22Rv1 (cell line): ENCODE results near the gene LPA.
"Not testable (repeated sequence)": the region's sequence is repeated elsewhere in the genome, so short reads cannot be mapped to it uniquely, and the experiment has no call there.

Source experiments
- H3K27ac ChIP-seq: fragments of 450-650 bp; 2 replicates; pipeline ENCODE4 v1.5.1; 2017
- ZFX ChIP-seq: fragments of 450-650 bp; IDR thresholded peaks from 2 replicates; pipeline ENCODE4 v1.6.1; 2017; ENCODE audit warnings: antibody characterized with exemption, borderline replicate concordance
- TF ChIP-seq, protein P1 (sequence below): fragments of 450-650 bp; IDR thresholded peaks from 2 replicates; pipeline ENCODE4 v1.5.1; 2017; ENCODE audit warnings: mild to moderate bottlenecking

The LPA gene

GRCh38 chr6:160667639-160668481, 3.8 kb upstream of the LPA start:
- TF ChIP-seq, protein P1, sequence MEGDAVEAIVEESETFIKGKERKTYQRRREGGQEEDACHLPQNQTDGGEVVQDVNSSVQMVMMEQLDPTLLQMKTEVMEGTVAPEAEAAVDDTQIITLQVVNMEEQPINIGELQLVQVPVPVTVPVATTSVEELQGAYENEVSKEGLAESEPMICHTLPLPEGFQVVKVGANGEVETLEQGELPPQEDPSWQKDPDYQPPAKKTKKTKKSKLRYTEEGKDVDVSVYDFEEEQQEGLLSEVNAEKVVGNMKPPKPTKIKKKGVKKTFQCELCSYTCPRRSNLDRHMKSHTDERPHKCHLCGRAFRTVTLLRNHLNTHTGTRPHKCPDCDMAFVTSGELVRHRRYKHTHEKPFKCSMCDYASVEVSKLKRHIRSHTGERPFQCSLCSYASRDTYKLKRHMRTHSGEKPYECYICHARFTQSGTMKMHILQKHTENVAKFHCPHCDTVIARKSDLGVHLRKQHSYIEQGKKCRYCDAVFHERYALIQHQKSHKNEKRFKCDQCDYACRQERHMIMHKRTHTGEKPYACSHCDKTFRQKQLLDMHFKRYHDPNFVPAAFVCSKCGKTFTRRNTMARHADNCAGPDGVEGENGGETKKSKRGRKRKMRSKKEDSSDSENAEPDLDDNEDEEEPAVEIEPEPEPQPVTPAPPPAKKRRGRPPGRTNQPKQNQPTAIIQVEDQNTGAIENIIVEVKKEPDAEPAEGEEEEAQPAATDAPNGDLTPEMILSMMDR = peak; percentile 78
- no peak for TF ChIP-seq ZFX
- H3K27ac ChIP-seq = no peak overlapping the region

- TF ChIP-seq ZFX = no peak
- TF ChIP-seq, protein P1 = no peak
- no peak overlapping the region for H3K27ac ChIP-seq
These were observed 1.2 kb downstream of the LPA start for GRCh38 chr6:160662842-160663241.

DNA sequence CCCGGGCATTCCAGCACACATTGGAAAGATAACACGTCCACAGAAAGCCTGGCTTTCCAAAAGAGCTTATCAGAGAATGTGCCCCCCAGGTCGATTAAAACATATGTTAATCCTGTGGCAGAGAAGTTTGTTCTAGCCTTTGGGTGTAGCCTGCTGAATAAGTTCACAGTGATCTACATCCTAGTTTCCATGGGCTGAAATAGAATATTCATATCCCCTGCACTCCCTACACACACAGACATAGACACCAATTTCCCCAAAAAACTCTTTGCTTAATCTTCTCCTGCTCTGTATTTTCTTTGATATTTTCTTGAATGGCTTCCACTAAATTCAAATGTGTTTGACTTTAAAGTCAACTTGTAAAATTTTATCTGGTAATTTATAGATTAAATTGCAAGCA, 1.6 kb downstream of the LPA start:
- TF ChIP-seq ZFX = no peak
- H3K27ac ChIP-seq = no peak overlapping the region

DNA sequence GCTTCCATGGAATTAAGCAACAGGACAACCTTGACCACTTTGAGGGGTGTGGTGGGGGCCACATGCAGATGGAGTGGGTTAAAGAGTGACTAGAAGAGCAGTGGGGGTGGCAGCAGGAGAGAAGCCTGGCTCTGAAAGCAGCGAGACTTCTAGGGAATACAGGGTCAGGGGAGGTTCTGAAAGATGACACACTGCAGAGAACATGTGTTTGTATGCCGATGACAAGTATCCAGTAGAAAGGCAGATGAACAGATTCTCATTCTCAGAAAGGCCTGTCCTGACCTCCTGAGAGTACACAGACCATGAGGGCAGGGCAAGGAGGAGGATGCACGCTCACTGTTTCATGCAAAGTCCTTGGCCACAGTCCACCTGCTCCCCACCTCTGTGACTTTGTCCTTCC, 2.9 kb downstream of the LPA start:
- H3K27ac ChIP-seq = no peak overlapping the region
- TF ChIP-seq, protein P1 = no peak
- TF ChIP-seq ZFX = no peak

GRCh38 chr6:160659562-160659961, 4.5 kb downstream of the LPA start:
- no peak for TF ChIP-seq ZFX
- TF ChIP-seq, protein P1 = no peak

DNA sequence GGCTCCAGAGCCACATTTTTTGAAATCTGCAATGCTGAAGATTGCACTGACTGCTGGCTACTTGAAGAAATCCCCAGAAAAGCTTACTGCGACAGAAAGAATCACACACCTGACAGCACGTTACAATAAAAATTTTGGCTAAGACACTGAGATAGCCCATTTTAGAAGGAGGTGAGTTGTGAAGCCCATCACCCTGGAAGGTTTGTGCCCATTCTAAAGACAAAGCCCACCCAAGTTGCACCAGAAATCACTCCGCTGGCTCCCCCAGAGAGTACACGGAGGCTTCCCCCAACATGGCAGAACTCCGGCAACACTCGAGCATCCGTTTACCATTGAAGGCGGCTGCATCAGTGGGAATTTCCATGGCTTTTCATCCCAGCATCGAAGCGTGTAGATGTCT, 29.4 kb downstream of the LPA start:
- H3K27ac ChIP-seq = no peak overlapping the region
- no peak for TF ChIP-seq ZFX
- TF ChIP-seq, protein P1 = no peak

More at GRCh38 chr6:160659562-160659961, 4.5 kb downstream of the LPA start:
- H3K27ac ChIP-seq = no peak overlapping the region

DNA sequence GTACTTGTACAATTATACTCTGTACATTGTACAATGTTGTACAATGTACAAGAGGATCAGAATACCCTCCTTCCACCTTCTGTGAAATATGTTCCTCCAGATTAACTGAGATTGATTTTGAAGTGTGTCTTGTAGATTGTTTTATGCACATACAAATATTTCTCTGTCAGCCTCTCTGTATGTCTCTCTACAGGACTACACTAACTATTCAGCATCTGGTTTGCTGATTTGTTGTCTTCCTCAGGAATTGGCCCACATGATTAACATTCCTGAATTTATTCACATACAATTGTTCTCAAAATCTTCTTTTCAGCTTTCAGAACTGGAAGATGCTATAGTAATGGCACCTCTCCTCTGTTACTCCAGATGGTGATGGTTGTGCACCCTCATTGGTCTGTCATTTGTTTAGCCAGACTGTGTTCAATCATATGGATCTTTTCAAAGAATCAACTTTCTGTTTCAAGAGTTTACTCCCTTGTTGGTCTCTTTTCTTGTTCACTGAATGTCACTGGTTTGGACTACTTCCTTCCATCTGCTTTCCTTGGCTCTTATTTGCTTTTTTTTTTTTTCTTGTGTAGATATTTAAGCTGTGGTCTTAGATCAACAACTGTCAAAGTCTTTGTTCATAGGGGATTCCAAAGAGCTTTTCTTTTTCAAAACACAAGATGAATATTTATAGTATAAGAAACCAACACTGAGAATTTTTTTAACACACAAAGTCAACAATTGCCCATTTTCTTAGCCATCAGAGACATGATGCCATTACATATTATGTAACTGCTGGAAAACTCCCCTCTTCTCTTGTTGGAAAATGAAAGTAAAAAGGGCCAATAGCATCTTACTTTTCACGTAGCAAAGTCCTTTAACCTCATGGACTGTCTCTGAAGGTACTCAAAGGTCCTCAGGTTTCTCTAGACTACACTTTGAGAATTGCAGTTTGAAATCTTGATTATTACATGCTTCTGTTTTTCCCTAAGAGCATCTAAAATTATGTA, 67.9 kb downstream of the LPA start:
- H3K27ac ChIP-seq = no peak overlapping the region
- TF ChIP-seq, protein P1 = no peak
- no peak for TF ChIP-seq ZFX

- not testable (repeated sequence) for H3K27ac ChIP-seq
These were observed 68.8 kb downstream of the LPA start for GRCh38 chr6:160595297-160595696.
